Osteoblast (primary cell): ENCODE measurements around the gene HES2. TPM values are rescaled to one million over a fixed set of nuclear protein-coding genes. Genes with fewer than 3 reads are reported as not detected.

ENCODE experiments used
- DNase-seq: peaks from one replicate; pipeline ENCODE4 v3.0.0; 2011; ENCODE audit warnings: low spot score, mixed read lengths; ENCODE audit not compliant: insufficient read length; ENCODE audit errors: missing footprints
- H2AFZ ChIP-seq: 2 replicates; pipeline ENCODE4 v1.6.0; 2011; ENCODE audit warnings: mild to moderate bottlenecking, low read length
- H3K27ac ChIP-seq: 2 replicates; pipeline ENCODE4 v1.5.1; 2011; ENCODE audit warnings: mild to moderate bottlenecking, low read depth, low read length, moderate library complexity
- H3K27me3 ChIP-seq: 2 replicates; pipeline ENCODE4 v1.6.0; 2012; ENCODE audit warnings: mild to moderate bottlenecking, control low read depth, inconsistent platforms, low read length, moderate library complexity; ENCODE audit not compliant: insufficient read depth
- H3K36me3 ChIP-seq: 2 replicates; pipeline ENCODE4 v1.5.1; 2011; ENCODE audit warnings: mild to moderate bottlenecking, low read length, control low read depth, moderate library complexity; ENCODE audit not compliant: insufficient read depth
- H3K4me1 ChIP-seq: 2 replicates; pipeline ENCODE4 v1.5.1; 2011; ENCODE audit warnings: mild to moderate bottlenecking, low read length, control low read depth, moderate library complexity; ENCODE audit not compliant: insufficient read depth
- H3K4me2 ChIP-seq: 2 replicates; pipeline ENCODE4 v1.6.0; 2011; ENCODE audit warnings: mild to moderate bottlenecking, low read length; ENCODE audit not compliant: insufficient read depth
- H3K4me3 ChIP-seq: fragments of 200-600 bp; sonication (generic); 3 replicates; pipeline ENCODE4 v1.5.1; 2012; ENCODE audit warnings: mild to moderate bottlenecking, low read length, inconsistent platforms; ENCODE audit not compliant: insufficient read depth
- H3K79me2 ChIP-seq: 2 replicates; pipeline ENCODE4 v1.6.0; 2012; ENCODE audit warnings: mild to moderate bottlenecking, low read length, control low read depth, inconsistent platforms; ENCODE audit not compliant: insufficient read depth
- H3K9me3 ChIP-seq: 2 replicates; pipeline ENCODE4 v1.5.1; 2011; ENCODE audit warnings: low read depth, low read length, control low read depth
- H4K20me1 ChIP-seq: 2 replicates; pipeline ENCODE4 v1.6.0; 2012; ENCODE audit warnings: mild to moderate bottlenecking, low read length, control low read depth; ENCODE audit not compliant: insufficient read depth
- total RNA-seq: library from RNA; depleted of rRNA; stranded (reverse); fragments of >200 nt; gene quantifications from 2 replicates; pipeline ENCODE4 v1.2.3, GENCODE V29; 2012
- TF ChIP-seq, protein P1 (sequence below): IDR thresholded peaks from 2 replicates; pipeline ENCODE4 v1.5.1; 2011; ENCODE audit warnings: mild to moderate bottlenecking, low read depth, low read length, moderate library complexity; ENCODE audit errors: extremely low read depth

The HES2 gene
- total RNA-seq, 1 donor: not detected

DNA sequence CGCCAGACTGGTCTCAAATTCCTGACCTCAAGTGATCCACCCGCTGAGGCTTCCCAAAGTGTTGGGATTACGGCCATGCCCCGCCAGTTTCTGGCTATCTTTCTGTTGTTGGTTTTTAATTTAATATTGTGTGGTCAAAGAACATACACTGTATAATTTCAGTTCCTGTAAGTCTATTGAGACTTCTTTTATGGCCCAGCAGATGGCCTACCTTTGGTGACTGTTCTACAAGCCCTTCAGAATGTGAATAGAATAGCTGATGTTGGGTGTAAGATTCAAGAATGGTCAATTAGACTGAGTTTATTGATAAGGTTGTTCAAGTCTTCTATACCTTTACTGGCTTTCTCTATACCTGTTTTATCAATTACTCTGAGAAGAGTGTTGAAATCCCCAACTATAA lies 10.7 kb downstream of the HES2 start:
- Histone ChIP-seq H4K20me1 (no peaks in the 10 kb centered on the region), H3K4me3 (no peak overlapping the region), H3K27ac (no peak overlapping the region), H3K36me3 (no peaks in the 10 kb centered on the region), H3K9me3 (no peaks in the 10 kb centered on the region), H3K27me3 (peaks cover 29% of the 10 kb centered on the region), H3K4me2 (no peak overlapping the region), H3K79me2 (no peaks in the 10 kb centered on the region), H3K4me1 (no peaks in the 10 kb centered on the region), H2AFZ (no peak overlapping the region)
- TF ChIP-seq, protein P1, sequence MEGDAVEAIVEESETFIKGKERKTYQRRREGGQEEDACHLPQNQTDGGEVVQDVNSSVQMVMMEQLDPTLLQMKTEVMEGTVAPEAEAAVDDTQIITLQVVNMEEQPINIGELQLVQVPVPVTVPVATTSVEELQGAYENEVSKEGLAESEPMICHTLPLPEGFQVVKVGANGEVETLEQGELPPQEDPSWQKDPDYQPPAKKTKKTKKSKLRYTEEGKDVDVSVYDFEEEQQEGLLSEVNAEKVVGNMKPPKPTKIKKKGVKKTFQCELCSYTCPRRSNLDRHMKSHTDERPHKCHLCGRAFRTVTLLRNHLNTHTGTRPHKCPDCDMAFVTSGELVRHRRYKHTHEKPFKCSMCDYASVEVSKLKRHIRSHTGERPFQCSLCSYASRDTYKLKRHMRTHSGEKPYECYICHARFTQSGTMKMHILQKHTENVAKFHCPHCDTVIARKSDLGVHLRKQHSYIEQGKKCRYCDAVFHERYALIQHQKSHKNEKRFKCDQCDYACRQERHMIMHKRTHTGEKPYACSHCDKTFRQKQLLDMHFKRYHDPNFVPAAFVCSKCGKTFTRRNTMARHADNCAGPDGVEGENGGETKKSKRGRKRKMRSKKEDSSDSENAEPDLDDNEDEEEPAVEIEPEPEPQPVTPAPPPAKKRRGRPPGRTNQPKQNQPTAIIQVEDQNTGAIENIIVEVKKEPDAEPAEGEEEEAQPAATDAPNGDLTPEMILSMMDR: no peak
- DNase-seq: no peak

DNA sequence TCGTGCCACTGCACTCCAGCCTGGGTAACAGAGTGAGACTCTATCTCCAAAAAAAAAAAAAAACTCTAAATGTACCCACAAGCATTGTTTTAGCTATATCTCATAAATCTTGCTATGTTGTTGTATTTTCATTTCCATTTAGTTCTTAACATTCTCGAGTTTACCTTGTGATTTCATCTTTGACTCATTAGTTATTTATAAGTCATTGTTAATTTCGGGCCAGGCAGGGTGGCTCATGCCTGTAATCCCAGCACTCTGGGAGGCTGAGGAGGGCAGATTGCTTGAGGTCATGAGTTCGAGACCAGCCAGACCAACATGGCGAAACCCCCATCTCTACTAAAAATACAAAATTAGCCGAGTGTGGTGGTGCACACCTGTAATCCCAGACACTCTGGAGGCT lies 11.7 kb downstream of the HES2 start:
- Histone ChIP-seq H3K79me2 (no peaks in the 10 kb centered on the region), H2AFZ (no peak overlapping the region), H4K20me1 (no peaks in the 10 kb centered on the region), H3K4me3 (no peak overlapping the region), H3K27me3 (peaks cover 23% of the 10 kb centered on the region), H3K36me3 (no peaks in the 10 kb centered on the region), H3K4me1 (no peaks in the 10 kb centered on the region), H3K27ac (no peak overlapping the region), H3K4me2 (no peak overlapping the region), H3K9me3 (no peaks in the 10 kb centered on the region)
- DNase-seq: no peak
- TF ChIP-seq, protein P1: no peak

DNA sequence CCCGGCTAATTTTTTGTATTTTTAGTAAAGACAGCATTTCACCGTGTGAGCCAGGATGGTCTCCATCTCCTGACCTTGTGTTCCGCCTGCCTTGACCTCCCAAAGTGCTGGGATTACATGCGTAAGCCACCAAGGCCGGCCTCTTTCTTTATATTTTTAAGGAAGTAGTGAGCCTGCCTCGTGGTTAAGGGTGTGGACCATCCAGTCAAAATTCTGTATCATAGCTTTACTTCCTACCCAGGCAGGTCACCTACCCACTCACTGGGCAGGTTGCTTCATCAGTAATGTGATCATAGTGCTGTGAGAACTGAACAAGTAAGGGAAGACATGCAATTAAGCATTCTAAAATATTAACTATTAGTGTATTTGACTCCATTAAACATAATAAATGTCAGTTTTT lies 18.0 kb downstream of the HES2 start:
- DNase-seq: no peak
- Histone ChIP-seq H3K4me2 (no peak overlapping the region), H3K79me2 (no peaks in the 10 kb centered on the region), H3K9me3 (no peaks in the 10 kb centered on the region), H3K27ac (no peak overlapping the region), H3K4me3 (no peak overlapping the region), H3K27me3 (peaks cover 3% of the 10 kb centered on the region), H3K36me3 (no peaks in the 10 kb centered on the region), H3K4me1 (no peaks in the 10 kb centered on the region), H4K20me1 (no peaks in the 10 kb centered on the region), H2AFZ (no peak overlapping the region)
- TF ChIP-seq, protein P1: no peak

DNA sequence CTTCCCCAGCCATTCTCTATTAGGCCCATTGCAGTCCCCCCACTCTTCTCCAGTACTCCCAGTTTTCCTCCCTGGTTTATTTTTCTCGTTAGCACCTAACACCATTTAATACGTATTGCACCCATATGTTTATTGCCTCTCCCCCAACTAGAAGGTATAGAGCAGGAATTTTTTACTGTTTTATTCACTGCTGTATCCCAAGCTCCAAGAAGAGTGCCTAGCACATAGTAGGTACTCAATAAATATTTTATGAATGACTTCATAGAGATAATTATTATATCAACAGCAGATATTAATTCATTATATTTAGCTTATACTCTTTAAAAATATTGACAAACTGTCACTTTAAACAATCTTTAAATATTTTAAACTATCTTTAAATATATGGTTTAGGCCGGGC lies 20.4 kb downstream of the HES2 start:
- no peak overlapping the region for H3K4me2 ChIP-seq
- no peaks in the 10 kb centered on the region for H3K27me3 ChIP-seq
- no peak overlapping the region for H3K4me3 ChIP-seq
- TF ChIP-seq, protein P1: no peak
- H3K79me2 ChIP-seq: no peaks in the 10 kb centered on the region
- H3K4me1 ChIP-seq: peaks cover under 1% of the 10 kb centered on the region
- H3K36me3 ChIP-seq: no peaks in the 10 kb centered on the region
- no peaks in the 10 kb centered on the region for H4K20me1 ChIP-seq
- no peak overlapping the region for H2AFZ ChIP-seq
- DNase-seq: peak; percentile 30
- H3K27ac ChIP-seq: no peak overlapping the region
- H3K9me3 ChIP-seq: no peaks in the 10 kb centered on the region
